K562 (cell line): ENCODE results near the gene MCM6. TPM values are rescaled to one million over a fixed set of nuclear protein-coding genes. Genes with fewer than 3 reads are reported as not detected.

Experiments used
- CEBPG ChIP-seq, 3 experiments: fragments of 200-800 bp in 1 of 3; sonication (Bioruptor generic) in 1 of 3; sonication (generic) in 1 of 3; formaldehyde crosslinking in 1 of 3; IDR thresholded peaks in 2 of 3; conservative IDR thresholded peaks in 1 of 3; 2 replicates each; pipeline versions ENCODE4 v1.6.1 to v1.8.0; 2016 to 2022; ENCODE audit warnings: missing compliant biosample characterization in 2 of 3, missing genetic modification characterization in 2 of 3, mild to moderate bottlenecking in 1 of 3, missing genetic modification reagents in 1 of 3
- MEIS2 ChIP-seq: fragments of 450-650 bp; IDR thresholded peaks from 2 replicates; pipeline ENCODE4 v1.6.1; 2014; ENCODE audit warnings: mild to moderate bottlenecking; ENCODE audit not compliant: partially characterized antibody
- MYC ChIP-seq, 2 experiments: fragments of 250-450 bp in 1 of 2; sonication (Bioruptor Pico) in 1 of 2; IDR thresholded peaks; 2 replicates each; pipeline versions ENCODE4 v1.5.1 to v1.6.1; 2012 to 2021; ENCODE audit warnings: low read depth in 2 of 2, borderline replicate concordance in 1 of 2, improper control_type of control experiment in 1 of 2, low read length in 1 of 2, mild to moderate bottlenecking in 1 of 2, moderate library complexity in 1 of 2
- PKNOX1 ChIP-seq: fragments of 450-650 bp; IDR thresholded peaks from 2 replicates; pipeline ENCODE4 v1.6.1; 2016
- RCOR1 ChIP-seq, 2 experiments: IDR thresholded peaks; 2 replicates each; pipeline ENCODE4 v1.6.1; 2012; ENCODE audit warnings: low read depth in 2 of 2, low read length in 2 of 2, borderline replicate concordance in 1 of 2, improper control_type of control experiment in 1 of 2
- TARDBP ChIP-seq: fragments of 450-650 bp; IDR thresholded peaks from 2 replicates; pipeline ENCODE4 v1.6.1; 2016
- polyA plus RNA-seq, 8 experiments: library from polyadenylated mRNA; depleted of rRNA in 4 of 8; stranded (reverse) in 5 of 8; unstranded in 3 of 8; fragments of >200 nt; fragmentation: Nextera tagmentation in 2 of 8; fragmentation: Illumina TruSeq in 1 of 8; extraction: Ambion mirVana in 2 of 8; extraction: Trizol in 1 of 8; gene quantifications; 2 replicates each; pipeline versions ENCODE4 v1.2.1 to v1.2.3, GENCODE V29; 2011 to 2014; ENCODE audit warnings: inconsistent platforms in 1 of 8, missing spikeins in 1 of 8
- total RNA-seq, 7 experiments: library from RNA; depleted of rRNA in 6 of 7; stranded (reverse); fragments of >200 nt in 6 of 7; fragmentation: Illumina TruSeq in 2 of 7; extraction: Trizol in 2 of 7; gene quantifications; 2 replicates each; pipeline versions ENCODE4 v1.2.1 to v1.2.3, GENCODE V29; 2011 to 2021; ENCODE audit warnings: low replicate concordance in 1 of 7
- TF ChIP-seq, protein P1 (sequence below), 2 experiments: IDR thresholded peaks; 2 replicates each; pipeline ENCODE4 v1.6.1; 2011; ENCODE audit warnings: borderline replicate concordance in 1 of 2, control low read depth in 1 of 2, low read depth in 1 of 2, low read length in 1 of 2, mild to moderate bottlenecking in 1 of 2, mixed read lengths in 1 of 2, moderate library complexity in 1 of 2; ENCODE audit not compliant: insufficient read depth in 1 of 2, insufficient read length in 1 of 2, poor library complexity in 1 of 2, severe bottlenecking in 1 of 2; ENCODE audit errors: extremely low read depth in 1 of 2
- TF ChIP-seq, protein P2 (sequence below), 2 experiments: fragments of 450-650 bp in 1 of 2; sonication (generic) in 1 of 2; formaldehyde crosslinking in 1 of 2; IDR thresholded peaks in 1 of 2; conservative IDR thresholded peaks in 1 of 2; 2 replicates each; pipeline versions ENCODE4 v1.6.1 to v1.8.1; 2016 to 2023; ENCODE audit warnings: mild to moderate bottlenecking in 2 of 2, moderate library complexity in 2 of 2, inconsistent platforms in 1 of 2, missing genetic modification reagents in 1 of 2
- TF ChIP-seq, protein P3 (sequence below), 2 experiments: fragments of 450-650 bp; formaldehyde crosslinking in 1 of 2; IDR thresholded peaks; 2 replicates each; pipeline versions ENCODE4 v1.4.0 to v1.6.1; 2014 to 2020; ENCODE audit warnings: mild to moderate bottlenecking in 2 of 2, borderline replicate concordance in 1 of 2, low read depth in 1 of 2

Gene MCM6
- total and polyA plus RNA-seq, 9 of the 15 experiments (the other 6 are each of a cell fraction or from before 2014, with no cell fraction given) = 42.6 to 133 (median 82.4) TPM

- TF ChIP-seq, protein P1, sequence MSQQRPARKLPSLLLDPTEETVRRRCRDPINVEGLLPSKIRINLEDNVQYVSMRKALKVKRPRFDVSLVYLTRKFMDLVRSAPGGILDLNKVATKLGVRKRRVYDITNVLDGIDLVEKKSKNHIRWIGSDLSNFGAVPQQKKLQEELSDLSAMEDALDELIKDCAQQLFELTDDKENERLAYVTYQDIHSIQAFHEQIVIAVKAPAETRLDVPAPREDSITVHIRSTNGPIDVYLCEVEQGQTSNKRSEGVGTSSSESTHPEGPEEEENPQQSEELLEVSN (IDR thresholded peaks at IDR 0.05; ENCODE audit: borderline replicate concordance in 1 of 2, extremely low read depth in 1 of 2, insufficient read depth in 1 of 2, insufficient read length in 1 of 2, low read depth in 1 of 2, low read length in 1 of 2, poor library complexity in 1 of 2, severe bottlenecking in 1 of 2) = no peak
- TF ChIP-seq RCOR1 (IDR thresholded peaks at IDR 0.05; ENCODE audit: borderline replicate concordance in 1 of 2, low read depth in 2 of 2, low read length in 2 of 2) (peak in 1 of 2 experiments; percentile 57; a peak in 1 of 4 replicates), TARDBP (no peak), MEIS2 (peak; percentile 28), CEBPG (CRISPR knock-in tag; IDR thresholded peaks at IDR 0.05) (peak; percentile 60; the same call in 1 of the 2 replicates), CEBPG (tag; conservative IDR thresholded peaks at IDR 0.05 in 1 of 2, IDR thresholded peaks at IDR 0.05 in 1 of 2) (peak; percentile 82 to 84), PKNOX1 (peak; percentile 50), MYC (IDR thresholded peaks at IDR 0.05; ENCODE audit: low read depth, low read length) (peak; percentile 72), MYC (CRISPR knock-in tag; IDR thresholded peaks at IDR 0.05; ENCODE audit: borderline replicate concordance, low read depth) (no peak)
- TF ChIP-seq, protein P2, sequence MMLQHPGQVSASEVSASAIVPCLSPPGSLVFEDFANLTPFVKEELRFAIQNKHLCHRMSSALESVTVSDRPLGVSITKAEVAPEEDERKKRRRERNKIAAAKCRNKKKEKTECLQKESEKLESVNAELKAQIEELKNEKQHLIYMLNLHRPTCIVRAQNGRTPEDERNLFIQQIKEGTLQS (IDR thresholded peaks at IDR 0.05) = peak; percentile 91
- TF ChIP-seq, protein P2 (CRISPR knock-in tag; conservative IDR thresholded peaks at IDR 0.05) = no peak
- TF ChIP-seq, protein P3, sequence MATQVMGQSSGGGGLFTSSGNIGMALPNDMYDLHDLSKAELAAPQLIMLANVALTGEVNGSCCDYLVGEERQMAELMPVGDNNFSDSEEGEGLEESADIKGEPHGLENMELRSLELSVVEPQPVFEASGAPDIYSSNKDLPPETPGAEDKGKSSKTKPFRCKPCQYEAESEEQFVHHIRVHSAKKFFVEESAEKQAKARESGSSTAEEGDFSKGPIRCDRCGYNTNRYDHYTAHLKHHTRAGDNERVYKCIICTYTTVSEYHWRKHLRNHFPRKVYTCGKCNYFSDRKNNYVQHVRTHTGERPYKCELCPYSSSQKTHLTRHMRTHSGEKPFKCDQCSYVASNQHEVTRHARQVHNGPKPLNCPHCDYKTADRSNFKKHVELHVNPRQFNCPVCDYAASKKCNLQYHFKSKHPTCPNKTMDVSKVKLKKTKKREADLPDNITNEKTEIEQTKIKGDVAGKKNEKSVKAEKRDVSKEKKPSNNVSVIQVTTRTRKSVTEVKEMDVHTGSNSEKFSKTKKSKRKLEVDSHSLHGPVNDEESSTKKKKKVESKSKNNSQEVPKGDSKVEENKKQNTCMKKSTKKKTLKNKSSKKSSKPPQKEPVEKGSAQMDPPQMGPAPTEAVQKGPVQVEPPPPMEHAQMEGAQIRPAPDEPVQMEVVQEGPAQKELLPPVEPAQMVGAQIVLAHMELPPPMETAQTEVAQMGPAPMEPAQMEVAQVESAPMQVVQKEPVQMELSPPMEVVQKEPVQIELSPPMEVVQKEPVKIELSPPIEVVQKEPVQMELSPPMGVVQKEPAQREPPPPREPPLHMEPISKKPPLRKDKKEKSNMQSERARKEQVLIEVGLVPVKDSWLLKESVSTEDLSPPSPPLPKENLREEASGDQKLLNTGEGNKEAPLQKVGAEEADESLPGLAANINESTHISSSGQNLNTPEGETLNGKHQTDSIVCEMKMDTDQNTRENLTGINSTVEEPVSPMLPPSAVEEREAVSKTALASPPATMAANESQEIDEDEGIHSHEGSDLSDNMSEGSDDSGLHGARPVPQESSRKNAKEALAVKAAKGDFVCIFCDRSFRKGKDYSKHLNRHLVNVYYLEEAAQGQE (IDR thresholded peaks at IDR 0.05; ENCODE audit: borderline replicate concordance) = peak; percentile 44; the same call in 1 of the 2 replicates
- TF ChIP-seq, protein P3 (CRISPR knock-in tag; IDR thresholded peaks at IDR 0.05; ENCODE audit: low read depth) = no peak
Measured at GRCh38 chr2:135797497-135798274, 78.6 kb downstream of the MCM6 start (continued).
